Keratinocyte (primary cell): ENCODE results near the gene PCK1. TPM values are rescaled to one million over a fixed set of nuclear protein-coding genes. Genes with fewer than 3 reads are reported as not detected.

Source experiments
- DNase-seq: peaks from one replicate; pipeline ENCODE4 v3.0.0-alpha.2; 2011; ENCODE audit warnings: low read depth, missing footprints, low spot score
- FAIRE-seq: peaks from 2 replicates; lab custom pipeline; 2011; peaks lifted over from hg19 to GRCh38; lab: Jason Lieb, UNC
- H2AFZ ChIP-seq: 2 replicates; pipeline ENCODE4 v1.6.0; 2012; ENCODE audit warnings: low read length, control low read depth, inconsistent platforms; ENCODE audit not compliant: control insufficient read depth
- H3K27ac ChIP-seq: 2 replicates; pipeline ENCODE4 v1.5.1; 2011; ENCODE audit warnings: low read length; ENCODE audit not compliant: control insufficient read depth, insufficient read depth
- H3K27me3 ChIP-seq: 3 replicates; pipeline ENCODE4 v1.6.0; 2011; ENCODE audit warnings: low read length; ENCODE audit not compliant: control insufficient read depth, insufficient read depth; ENCODE audit errors: extremely low read depth
- H3K36me3 ChIP-seq, 2 experiments: 2 replicates in 1 of 2; 3 replicates in 1 of 2; pipeline ENCODE4 v1.5.1; 2011; ENCODE audit warnings: low read length in 2 of 2, mild to moderate bottlenecking in 1 of 2; ENCODE audit not compliant: control insufficient read depth in 2 of 2, insufficient read depth in 2 of 2; ENCODE audit errors: extremely low read depth in 1 of 2
- H3K4me1 ChIP-seq: 3 replicates; pipeline ENCODE4 v1.5.1; 2011; ENCODE audit warnings: low read length; ENCODE audit not compliant: control insufficient read depth, insufficient read depth; ENCODE audit errors: extremely low read depth
- H3K4me2 ChIP-seq: 3 replicates; pipeline ENCODE4 v1.6.0; 2011; ENCODE audit warnings: low read depth, low read length; ENCODE audit not compliant: control insufficient read depth, insufficient read depth; ENCODE audit errors: extremely low read depth
- H3K4me3 ChIP-seq, 3 experiments: fragments of 200-600 bp in 1 of 3; sonication (generic) in 1 of 3; 2 replicates in 2 of 3; 3 replicates in 1 of 3; pipeline ENCODE4 v1.5.1; 2011 to 2016; ENCODE audit warnings: low read length in 3 of 3, mild to moderate bottlenecking in 3 of 3, control low read depth in 2 of 3, inconsistent platforms in 1 of 3, low read depth in 1 of 3, mixed read lengths in 1 of 3, mixed run types in 1 of 3, moderate library complexity in 1 of 3; ENCODE audit not compliant: control insufficient read depth in 2 of 3, insufficient read depth in 2 of 3; ENCODE audit errors: extremely low read depth in 1 of 3
- H3K79me2 ChIP-seq: 2 replicates; pipeline ENCODE4 v1.6.0; 2012; ENCODE audit warnings: low read length; ENCODE audit not compliant: control insufficient read depth, insufficient read depth
- H3K9ac ChIP-seq: 3 replicates; pipeline ENCODE4 v1.6.0; 2011; ENCODE audit warnings: low read length; ENCODE audit not compliant: control insufficient read depth, insufficient read depth; ENCODE audit errors: extremely low read depth
- H3K9me1 ChIP-seq: 3 replicates; pipeline ENCODE4 v1.6.0; 2011; ENCODE audit warnings: low read length; ENCODE audit not compliant: control insufficient read depth, insufficient read depth; ENCODE audit errors: extremely low read depth
- H3K9me3 ChIP-seq: 2 replicates; pipeline ENCODE4 v1.5.1; 2012; ENCODE audit warnings: low read depth, low read length; ENCODE audit not compliant: control insufficient read depth
- H4K20me1 ChIP-seq: 3 replicates; pipeline ENCODE4 v1.6.0; 2011; ENCODE audit warnings: low read length; ENCODE audit not compliant: control insufficient read depth, insufficient read depth; ENCODE audit errors: extremely low read depth
- EZH2 ChIP-seq: IDR thresholded peaks from one replicate; pipeline ENCODE4 v1.6.1; 2012; ENCODE audit warnings: inconsistent platforms, mild to moderate bottlenecking, low read length, moderate library complexity
- dilution Hi-C: fragments of 300-500 bp; cut with MboI; formaldehyde crosslinking; loops from one replicate; pipeline ENCODE4 v1.7.0; 2020; ENCODE audit warnings: low sequenced_read_pairs; ENCODE audit not compliant: extremely low pct_ligation_motif_present
- polyA plus RNA-seq, 5 experiments: library from polyadenylated mRNA; depleted of rRNA in 3 of 5; stranded (reverse) in 3 of 5; stranded (forward) in 1 of 5; unstranded in 1 of 5; fragments of >200 nt; gene quantifications; 1 replicate in 1 of 5; 2 replicates in 3 of 5; 3 replicates in 1 of 5; pipeline versions ENCODE4 v1.2.1 to v1.2.3, GENCODE V29; 2011 to 2012; ENCODE audit warnings: missing spikeins in 2 of 5, low read depth in 1 of 5, low replicate concordance in 1 of 5
- TF ChIP-seq, protein P1 (sequence below), 3 experiments: IDR thresholded peaks in 1 of 3; conservative IDR thresholded peaks in 1 of 3; optimal IDR thresholded peaks in 1 of 3; 2 replicates in 2 of 3; 3 replicates in 1 of 3; pipeline versions ENCODE3 to v1.5.1; 2011; ENCODE audit warnings: low read length in 3 of 3, mild to moderate bottlenecking in 3 of 3, moderate library complexity in 2 of 3, control low read depth in 1 of 3, inconsistent platforms in 1 of 3; ENCODE audit not compliant: insufficient read depth in 2 of 3; ENCODE audit errors: extremely low read depth in 1 of 3

PCK1 gene
- polyA plus RNA-seq, 1 donor (not counting 4 experiments of a cell fraction or from before 2014, with no cell fraction given), result not detected

DNA sequence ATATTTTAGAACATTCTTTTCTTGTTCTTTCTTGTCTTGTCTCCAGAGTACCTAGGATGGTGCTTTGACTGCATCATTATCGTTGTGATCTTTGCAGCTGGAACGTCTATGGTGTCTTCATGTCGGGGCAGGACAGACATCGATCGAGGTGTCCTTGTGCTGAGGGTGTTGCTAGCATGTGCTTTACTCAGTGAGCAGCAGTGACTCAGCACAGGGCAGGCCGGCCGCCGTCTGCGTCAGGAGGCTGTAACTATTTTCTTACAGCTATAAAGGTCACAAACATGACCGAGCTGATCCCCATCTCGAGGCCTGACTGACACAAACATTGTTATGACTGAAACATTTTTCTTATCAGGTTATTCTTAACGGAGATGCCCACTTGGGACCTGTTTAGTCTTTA lies 21.0 kb upstream of the PCK1 start:
- no peaks in the 10 kb centered on the region for H3K36me3 ChIP-seq
- H3K79me2 ChIP-seq, result no peaks in the 10 kb centered on the region
- H3K4me3 ChIP-seq, result no peak overlapping the region
- no peak overlapping the region for H3K27ac ChIP-seq
- H3K4me1 ChIP-seq, result no peaks in the 10 kb centered on the region
- no peak overlapping the region for H3K4me2 ChIP-seq
- no peak overlapping the region for H2AFZ ChIP-seq
- TF ChIP-seq EZH2, result no peak
- TF ChIP-seq, protein P1, sequence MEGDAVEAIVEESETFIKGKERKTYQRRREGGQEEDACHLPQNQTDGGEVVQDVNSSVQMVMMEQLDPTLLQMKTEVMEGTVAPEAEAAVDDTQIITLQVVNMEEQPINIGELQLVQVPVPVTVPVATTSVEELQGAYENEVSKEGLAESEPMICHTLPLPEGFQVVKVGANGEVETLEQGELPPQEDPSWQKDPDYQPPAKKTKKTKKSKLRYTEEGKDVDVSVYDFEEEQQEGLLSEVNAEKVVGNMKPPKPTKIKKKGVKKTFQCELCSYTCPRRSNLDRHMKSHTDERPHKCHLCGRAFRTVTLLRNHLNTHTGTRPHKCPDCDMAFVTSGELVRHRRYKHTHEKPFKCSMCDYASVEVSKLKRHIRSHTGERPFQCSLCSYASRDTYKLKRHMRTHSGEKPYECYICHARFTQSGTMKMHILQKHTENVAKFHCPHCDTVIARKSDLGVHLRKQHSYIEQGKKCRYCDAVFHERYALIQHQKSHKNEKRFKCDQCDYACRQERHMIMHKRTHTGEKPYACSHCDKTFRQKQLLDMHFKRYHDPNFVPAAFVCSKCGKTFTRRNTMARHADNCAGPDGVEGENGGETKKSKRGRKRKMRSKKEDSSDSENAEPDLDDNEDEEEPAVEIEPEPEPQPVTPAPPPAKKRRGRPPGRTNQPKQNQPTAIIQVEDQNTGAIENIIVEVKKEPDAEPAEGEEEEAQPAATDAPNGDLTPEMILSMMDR (optimal IDR thresholded peaks at IDR 0.05 in 1 of 3, IDR thresholded peaks at IDR 0.05 in 1 of 3, conservative IDR thresholded peaks at IDR 0.05 in 1 of 3; ENCODE audit: extremely low read depth in 1 of 3, insufficient read depth in 2 of 3, low read length in 3 of 3), result no peak
- DNase-seq, result no peak
- dilution Hi-C loops, result no loop called here
- H3K9me3 ChIP-seq, result no peaks in the 10 kb centered on the region
- no peak for FAIRE-seq
- H4K20me1 ChIP-seq, result no peaks in the 10 kb centered on the region
- H3K27me3 ChIP-seq, result peaks cover 49% of the 10 kb centered on the region
- H3K9me1 ChIP-seq, result no peaks in the 10 kb centered on the region
- no peak overlapping the region for H3K9ac ChIP-seq

- dilution Hi-C loops, result no loop called here
- Histone ChIP-seq H3K36me3 (no peaks in the 10 kb centered on the region), H3K4me2 (no peak overlapping the region), H2AFZ (no peak overlapping the region), H3K4me3 (no peak overlapping the region), H3K9ac (no peak overlapping the region), H3K27ac (no peak overlapping the region), H3K79me2 (no peaks in the 10 kb centered on the region), H3K4me1 (no peaks in the 10 kb centered on the region), H4K20me1 (no peaks in the 10 kb centered on the region), H3K9me3 (no peaks in the 10 kb centered on the region), H3K9me1 (no peaks in the 10 kb centered on the region), H3K27me3 (peaks cover 51% of the 10 kb centered on the region)
- no peak for DNase-seq
- TF ChIP-seq, protein P1 (optimal IDR thresholded peaks at IDR 0.05 in 1 of 3, IDR thresholded peaks at IDR 0.05 in 1 of 3, conservative IDR thresholded peaks at IDR 0.05 in 1 of 3; ENCODE audit: extremely low read depth in 1 of 3, insufficient read depth in 2 of 3, low read length in 3 of 3), result no peak
- no peak for TF ChIP-seq EZH2
- no peak for FAIRE-seq
These were observed 19.9 kb upstream of the PCK1 start for GRCh38 chr20:57540890-57541580.
